Measurements from ENCODE around the gene PKP3. TPM values are rescaled to one million over a fixed set of nuclear protein-coding genes. Genes with fewer than 3 reads are reported as not detected.

Gene PKP3
- total RNA-seq, 2 experiments from 2014 or later = not detected

GRCh38 chr11:396948-397548, 3.0 kb downstream of the PKP3 start:
- no peak for DNase-seq (ENCODE audit: low spot score)
- Histone ChIP-seq H2AFZ (ENCODE audit: low read length) (no peak overlapping the region), H3K4me1 (ENCODE audit: insufficient read depth, low read length, poor library complexity, severe bottlenecking) (no peaks in the 10 kb centered on the region), H3K36me3 (ENCODE audit: insufficient read depth, low read length) (no peaks in the 10 kb centered on the region), H3K4me2 (ENCODE audit: low read length) (no peak overlapping the region), H3K4me3 (ENCODE audit: low read depth, low read length, poor library complexity, severe bottlenecking) (no peak overlapping the region), H3K27ac (ENCODE audit: low read depth, low read length, poor library complexity, severe bottlenecking) (no peak overlapping the region), H4K20me1 (ENCODE audit: insufficient read depth, low read length) (no peaks in the 10 kb centered on the region), H3K79me2 (ENCODE audit: insufficient read depth, low read depth, low read length) (no peaks in the 10 kb centered on the region), H3K9me3 (ENCODE audit: low read length) (no peaks in the 10 kb centered on the region), H3K9me2 (ENCODE audit: insufficient read depth, low read length) (no peaks in the 10 kb centered on the region)
- POLR2A ChIA-PET = no interaction called here
- no TSS peak for BruUV-seq (replicated peaks)
- intact Hi-C loops (cut with micrococcal nuclease; ENCODE audit: unreplicated experiment) = no loop called here
- TF ChIP-seq, protein P1, sequence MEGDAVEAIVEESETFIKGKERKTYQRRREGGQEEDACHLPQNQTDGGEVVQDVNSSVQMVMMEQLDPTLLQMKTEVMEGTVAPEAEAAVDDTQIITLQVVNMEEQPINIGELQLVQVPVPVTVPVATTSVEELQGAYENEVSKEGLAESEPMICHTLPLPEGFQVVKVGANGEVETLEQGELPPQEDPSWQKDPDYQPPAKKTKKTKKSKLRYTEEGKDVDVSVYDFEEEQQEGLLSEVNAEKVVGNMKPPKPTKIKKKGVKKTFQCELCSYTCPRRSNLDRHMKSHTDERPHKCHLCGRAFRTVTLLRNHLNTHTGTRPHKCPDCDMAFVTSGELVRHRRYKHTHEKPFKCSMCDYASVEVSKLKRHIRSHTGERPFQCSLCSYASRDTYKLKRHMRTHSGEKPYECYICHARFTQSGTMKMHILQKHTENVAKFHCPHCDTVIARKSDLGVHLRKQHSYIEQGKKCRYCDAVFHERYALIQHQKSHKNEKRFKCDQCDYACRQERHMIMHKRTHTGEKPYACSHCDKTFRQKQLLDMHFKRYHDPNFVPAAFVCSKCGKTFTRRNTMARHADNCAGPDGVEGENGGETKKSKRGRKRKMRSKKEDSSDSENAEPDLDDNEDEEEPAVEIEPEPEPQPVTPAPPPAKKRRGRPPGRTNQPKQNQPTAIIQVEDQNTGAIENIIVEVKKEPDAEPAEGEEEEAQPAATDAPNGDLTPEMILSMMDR (conservative IDR thresholded peaks at IDR 0.05; ENCODE audit: low read length) = no peak
- TF ChIP-seq EZH2phosphoT487 (IDR thresholded peaks at IDR 0.05; ENCODE audit: borderline replicate concordance, low read depth, low read length) = no peak
- CTCF ChIA-PET (ENCODE audit: unreplicated experiment) = no interaction called here

DNA sequence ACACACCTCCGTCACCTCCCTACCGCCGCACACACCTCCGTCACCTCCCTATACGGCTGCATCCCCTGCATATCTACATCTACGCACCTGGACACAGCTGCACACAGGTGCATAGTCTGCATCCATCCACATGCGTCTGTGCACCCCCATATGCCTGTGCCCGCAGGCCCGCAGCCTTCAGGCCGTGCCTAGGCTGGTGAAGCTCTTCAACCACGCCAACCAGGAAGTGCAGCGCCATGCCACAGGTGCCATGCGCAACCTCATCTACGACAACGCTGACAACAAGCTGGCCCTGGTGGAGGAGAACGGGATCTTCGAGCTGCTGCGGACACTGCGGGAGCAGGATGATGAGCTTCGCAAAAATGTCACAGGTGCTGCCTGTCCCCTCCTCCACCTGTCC, 4.8 kb downstream of the PKP3 start:
- Histone ChIP-seq H3K79me2 (ENCODE audit: insufficient read depth, low read depth, low read length) (no peaks in the 10 kb centered on the region), H3K27ac (ENCODE audit: low read depth, low read length, poor library complexity, severe bottlenecking) (no peak overlapping the region), H3K4me2 (ENCODE audit: low read length) (no peak overlapping the region), H3K9me3 (ENCODE audit: low read length) (no peaks in the 10 kb centered on the region), H3K36me3 (ENCODE audit: insufficient read depth, low read length) (no peaks in the 10 kb centered on the region), H3K4me3 (ENCODE audit: low read depth, low read length, poor library complexity, severe bottlenecking) (no peak overlapping the region), H3K4me1 (ENCODE audit: insufficient read depth, low read length, poor library complexity, severe bottlenecking) (no peaks in the 10 kb centered on the region), H2AFZ (ENCODE audit: low read length) (no peak overlapping the region), H3K9me2 (ENCODE audit: insufficient read depth, low read length) (no peaks in the 10 kb centered on the region), H4K20me1 (ENCODE audit: insufficient read depth, low read length) (no peaks in the 10 kb centered on the region)
- no peak for TF ChIP-seq EZH2phosphoT487 (IDR thresholded peaks at IDR 0.05; ENCODE audit: borderline replicate concordance, low read depth, low read length)
- TF ChIP-seq, protein P1 (conservative IDR thresholded peaks at IDR 0.05; ENCODE audit: low read length) = no peak
- ChIA-PET POLR2A (interaction anchor here (0.6 kb wide), 1 partner anchor 97 kb away, joined by 3 read pairs; no protein-coding TSS in a partner anchor), CTCF (ENCODE audit: unreplicated experiment) (no interaction called here)
- BruUV-seq (replicated peaks) = no TSS peak
- DNase-seq (ENCODE audit: low spot score) = no peak
- intact Hi-C loops (cut with micrococcal nuclease; ENCODE audit: unreplicated experiment) = no loop called here

DNA sequence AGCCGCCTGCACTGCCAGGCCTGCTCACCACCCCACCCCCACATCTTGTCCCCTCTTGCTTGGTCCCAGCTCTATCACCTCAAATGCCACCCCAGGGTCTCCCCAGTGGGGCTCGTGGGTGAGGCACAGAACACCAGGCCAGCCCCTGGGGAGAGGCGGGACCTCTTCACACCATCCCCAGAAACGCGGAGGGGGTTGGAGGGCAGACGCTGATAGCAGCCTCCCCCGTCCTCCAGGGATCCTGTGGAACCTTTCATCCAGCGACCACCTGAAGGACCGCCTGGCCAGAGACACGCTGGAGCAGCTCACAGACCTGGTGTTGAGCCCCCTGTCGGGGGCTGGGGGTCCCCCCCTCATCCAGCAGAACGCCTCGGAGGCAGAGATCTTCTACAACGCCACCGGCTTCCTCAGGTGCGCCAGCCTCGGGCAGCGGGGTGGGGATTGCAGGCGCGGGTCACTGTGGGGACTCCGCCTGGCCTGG, 5.8 kb downstream of the PKP3 start:
- Histone ChIP-seq H3K27ac (ENCODE audit: low read depth, low read length, poor library complexity, severe bottlenecking) (no peak overlapping the region), H3K9me2 (ENCODE audit: insufficient read depth, low read length) (no peaks in the 10 kb centered on the region), H3K79me2 (ENCODE audit: insufficient read depth, low read depth, low read length) (no peaks in the 10 kb centered on the region), H2AFZ (ENCODE audit: low read length) (no peak overlapping the region), H3K9me3 (ENCODE audit: low read length) (no peaks in the 10 kb centered on the region), H4K20me1 (ENCODE audit: insufficient read depth, low read length) (no peaks in the 10 kb centered on the region), H3K4me1 (ENCODE audit: insufficient read depth, low read length, poor library complexity, severe bottlenecking) (no peaks in the 10 kb centered on the region), H3K36me3 (ENCODE audit: insufficient read depth, low read length) (no peaks in the 10 kb centered on the region), H3K4me2 (ENCODE audit: low read length) (no peak overlapping the region), H3K4me3 (ENCODE audit: low read depth, low read length, poor library complexity, severe bottlenecking) (no peak overlapping the region)
- BruUV-seq (replicated peaks) = no TSS peak
- DNase-seq (ENCODE audit: low spot score) = no peak
- ChIA-PET POLR2A (no interaction called here), CTCF (ENCODE audit: unreplicated experiment) (no interaction called here)
- intact Hi-C loops (cut with micrococcal nuclease; ENCODE audit: unreplicated experiment) = no loop called here
- TF ChIP-seq EZH2phosphoT487 (IDR thresholded peaks at IDR 0.05; ENCODE audit: borderline replicate concordance, low read depth, low read length) = no peak
- TF ChIP-seq, protein P1 (conservative IDR thresholded peaks at IDR 0.05; ENCODE audit: low read length) = no peak
